K562 (cell line): Measurements from ENCODE around the gene PNMA8B. TPM values are rescaled to one million over a fixed set of nuclear protein-coding genes. Genes with fewer than 3 reads are reported as not detected.

Experiments
- REST ChIP-seq, 2 experiments: fragments of 450-650 bp; formaldehyde crosslinking in 1 of 2; IDR thresholded peaks; 2 replicates each; pipeline versions ENCODE4 v1.4.0 to v1.6.1; 2014 to 2020; ENCODE audit warnings: mild to moderate bottlenecking in 2 of 2, borderline replicate concordance in 1 of 2, low read depth in 1 of 2
- polyA plus RNA-seq, 8 experiments: library from polyadenylated mRNA; depleted of rRNA in 4 of 8; stranded (reverse) in 5 of 8; unstranded in 3 of 8; fragments of >200 nt; fragmentation: Nextera tagmentation in 2 of 8; fragmentation: Illumina TruSeq in 1 of 8; extraction: Ambion mirVana in 2 of 8; extraction: Trizol in 1 of 8; gene quantifications; 2 replicates each; pipeline versions ENCODE4 v1.2.1 to v1.2.3, GENCODE V29; 2011 to 2014; ENCODE audit warnings: inconsistent platforms in 1 of 8, missing spikeins in 1 of 8
- total RNA-seq, 7 experiments: library from RNA; depleted of rRNA in 6 of 7; stranded (reverse); fragments of >200 nt in 6 of 7; fragmentation: Illumina TruSeq in 2 of 7; extraction: Trizol in 2 of 7; gene quantifications; 2 replicates each; pipeline versions ENCODE4 v1.2.1 to v1.2.3, GENCODE V29; 2011 to 2021; ENCODE audit warnings: low replicate concordance in 1 of 7

The PNMA8B gene
- total and polyA plus RNA-seq, 9 of the 15 experiments (the other 6 are each of a cell fraction or from before 2014, with no cell fraction given) = not detected

GRCh38 chr19:46471811-46472543 is 23.7 kb downstream of the PNMA8B start (continued):
- no peak for TF ChIP-seq REST (IDR thresholded peaks at IDR 0.05; ENCODE audit: borderline replicate concordance)
- TF ChIP-seq REST (CRISPR knock-in tag; IDR thresholded peaks at IDR 0.05; ENCODE audit: low read depth) = no peak
